Nephron (organoid): ENCODE results near the gene PSENEN.
"Not testable (repeated sequence)": the region's sequence is repeated elsewhere in the genome, so short reads cannot be mapped to it uniquely, and the experiment has no call there.

Experiments
- H3K27ac Mint-ChIP-seq, 3 experiments: 2 replicates each; pipeline ENCODE4 v1.8.0; 2020; ENCODE audit warnings: mixed read lengths in 3 of 3, mild to moderate bottlenecking in 2 of 3, moderate library complexity in 1 of 3
- H3K27me3 Mint-ChIP-seq: 2 replicates; pipeline ENCODE4 v1.8.0; 2021; ENCODE audit warnings: low read depth, mild to moderate bottlenecking, moderate library complexity, mixed read lengths
- H3K36me3 Mint-ChIP-seq: 2 replicates; pipeline ENCODE4 v1.8.0; 2020; ENCODE audit warnings: low read depth, mixed read lengths
- H3K4me1 Mint-ChIP-seq: 2 replicates; pipeline ENCODE4 v1.8.0; 2020; ENCODE audit warnings: mixed read lengths
- H3K4me3 Mint-ChIP-seq, 3 experiments: 2 replicates each; pipeline ENCODE4 v1.8.0; 2020; ENCODE audit warnings: mild to moderate bottlenecking in 3 of 3, mixed read lengths in 3 of 3, moderate library complexity in 2 of 3
- H3K9me3 Mint-ChIP-seq: 2 replicates; pipeline ENCODE4 v1.8.0; 2020; ENCODE audit warnings: mixed read lengths
- TF ChIP-seq, protein P1 (sequence below), 3 experiments: fragments of 200-600 bp; sonication (generic); IDR thresholded peaks; one replicate each; pipeline ENCODE4 v1.5.0; 2021; ENCODE audit warnings: antibody characterized with exemption in 3 of 3; ENCODE audit not compliant: unreplicated experiment in 3 of 3

PSENEN gene

DNA sequence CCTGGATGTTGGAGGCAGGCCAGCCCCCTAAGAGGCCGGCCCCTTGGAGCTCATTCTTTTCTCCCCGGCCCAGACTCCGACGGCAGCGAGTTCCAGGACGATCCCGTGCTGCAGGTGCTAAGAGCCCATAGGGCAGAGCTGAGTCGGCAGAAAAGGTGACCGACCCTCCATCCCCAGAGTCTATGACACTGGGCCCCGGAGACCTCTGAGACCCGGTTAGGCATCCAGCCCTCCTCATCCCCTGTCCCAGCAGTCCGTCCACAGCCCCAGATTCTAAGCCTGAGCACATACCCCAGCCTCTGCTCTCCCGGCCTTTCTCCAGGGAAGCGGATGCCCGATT lies 22.6 kb downstream of the PSENEN start:
- TF ChIP-seq, protein P1, sequence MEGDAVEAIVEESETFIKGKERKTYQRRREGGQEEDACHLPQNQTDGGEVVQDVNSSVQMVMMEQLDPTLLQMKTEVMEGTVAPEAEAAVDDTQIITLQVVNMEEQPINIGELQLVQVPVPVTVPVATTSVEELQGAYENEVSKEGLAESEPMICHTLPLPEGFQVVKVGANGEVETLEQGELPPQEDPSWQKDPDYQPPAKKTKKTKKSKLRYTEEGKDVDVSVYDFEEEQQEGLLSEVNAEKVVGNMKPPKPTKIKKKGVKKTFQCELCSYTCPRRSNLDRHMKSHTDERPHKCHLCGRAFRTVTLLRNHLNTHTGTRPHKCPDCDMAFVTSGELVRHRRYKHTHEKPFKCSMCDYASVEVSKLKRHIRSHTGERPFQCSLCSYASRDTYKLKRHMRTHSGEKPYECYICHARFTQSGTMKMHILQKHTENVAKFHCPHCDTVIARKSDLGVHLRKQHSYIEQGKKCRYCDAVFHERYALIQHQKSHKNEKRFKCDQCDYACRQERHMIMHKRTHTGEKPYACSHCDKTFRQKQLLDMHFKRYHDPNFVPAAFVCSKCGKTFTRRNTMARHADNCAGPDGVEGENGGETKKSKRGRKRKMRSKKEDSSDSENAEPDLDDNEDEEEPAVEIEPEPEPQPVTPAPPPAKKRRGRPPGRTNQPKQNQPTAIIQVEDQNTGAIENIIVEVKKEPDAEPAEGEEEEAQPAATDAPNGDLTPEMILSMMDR (IDR thresholded peaks at IDR 0.05; ENCODE audit: unreplicated experiment in 3 of 3), result no peak
- no peak overlapping the region for H3K4me3 Mint-ChIP-seq
- peaks cover 5% of the 10 kb centered on the region for H3K4me1 Mint-ChIP-seq
- peaks cover 13% of the 10 kb centered on the region for H3K36me3 Mint-ChIP-seq
- H3K9me3 Mint-ChIP-seq, result no peaks in the 10 kb centered on the region
- H3K27me3 Mint-ChIP-seq, result peaks cover 4% of the 10 kb centered on the region
- peak overlapping the region in 1 of 3 experiments; percentile 49 for H3K27ac Mint-ChIP-seq

DNA sequence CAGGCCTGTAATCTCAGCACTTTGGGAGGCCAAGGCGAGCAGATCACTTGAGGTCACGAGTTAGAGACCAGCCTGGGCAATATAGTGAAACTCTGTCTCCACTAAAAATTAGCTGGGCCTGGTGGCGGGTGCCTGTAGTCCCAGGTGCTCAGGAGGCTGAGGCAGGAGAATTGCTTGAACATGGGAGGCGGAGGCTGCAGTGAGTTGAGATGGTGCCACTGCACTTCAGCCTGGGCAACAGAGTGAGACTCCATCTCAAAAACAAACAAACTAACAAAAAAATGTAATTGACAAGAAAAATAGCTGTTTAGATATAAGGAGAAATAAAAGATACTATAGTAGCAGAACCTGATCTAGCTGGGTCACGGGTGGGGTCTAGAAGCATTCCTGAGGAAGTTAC lies 26.9 kb downstream of the PSENEN start:
- H3K27ac Mint-ChIP-seq, H3K9me3 Mint-ChIP-seq, H3K36me3 Mint-ChIP-seq, H3K4me3 Mint-ChIP-seq, H3K27me3 Mint-ChIP-seq: not testable (repeated sequence)
- peaks cover 25% of the 10 kb centered on the region for H3K4me1 Mint-ChIP-seq

DNA sequence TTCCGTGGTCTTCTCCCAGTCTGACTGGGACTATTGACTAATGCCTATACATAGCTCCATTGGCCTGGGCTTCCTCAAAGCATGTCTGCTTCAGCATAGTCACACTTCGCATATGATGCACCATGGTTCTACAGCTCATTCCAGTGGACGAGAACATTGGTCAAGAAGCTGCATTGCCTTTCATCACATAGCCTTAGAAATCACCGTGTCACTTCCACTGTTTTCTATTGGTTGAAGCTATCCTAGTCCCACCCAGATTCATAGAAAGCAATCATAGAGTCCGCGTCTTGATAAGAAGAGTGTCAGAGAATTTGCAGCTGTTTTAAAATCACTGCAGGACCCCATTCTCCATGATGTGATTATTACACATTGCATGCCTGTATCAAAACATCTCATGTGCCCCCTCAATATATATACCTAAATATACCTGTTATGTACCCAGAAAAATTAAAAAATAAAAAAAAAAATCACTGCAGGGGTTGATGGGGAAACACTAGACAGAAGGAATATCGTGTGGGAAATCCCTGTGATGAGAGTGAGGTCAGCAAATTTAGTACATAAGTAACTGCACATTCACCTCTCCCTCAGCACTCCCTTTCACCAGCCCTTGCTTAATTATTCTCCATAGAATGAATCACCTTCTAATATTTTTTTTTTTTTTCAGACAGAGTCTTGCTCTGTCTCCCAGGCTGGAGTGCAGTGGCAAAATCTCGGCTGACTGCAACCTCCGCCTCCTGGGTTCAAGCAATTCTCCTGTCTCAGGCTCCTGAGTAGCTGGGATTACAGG lies 27.8 kb downstream of the PSENEN start:
- Mint-ChIP-seq H3K27me3 (peaks cover 4% of the 10 kb centered on the region), H3K27ac (no peak overlapping the region), H3K4me3 (peak overlapping the region in 1 of 3 experiments; percentile 52), H3K36me3 (peaks cover 8% of the 10 kb centered on the region), H3K9me3 (no peaks in the 10 kb centered on the region), H3K4me1 (peaks cover 32% of the 10 kb centered on the region)
- TF ChIP-seq, protein P1 (IDR thresholded peaks at IDR 0.05; ENCODE audit: unreplicated experiment in 3 of 3), result no peak

DNA sequence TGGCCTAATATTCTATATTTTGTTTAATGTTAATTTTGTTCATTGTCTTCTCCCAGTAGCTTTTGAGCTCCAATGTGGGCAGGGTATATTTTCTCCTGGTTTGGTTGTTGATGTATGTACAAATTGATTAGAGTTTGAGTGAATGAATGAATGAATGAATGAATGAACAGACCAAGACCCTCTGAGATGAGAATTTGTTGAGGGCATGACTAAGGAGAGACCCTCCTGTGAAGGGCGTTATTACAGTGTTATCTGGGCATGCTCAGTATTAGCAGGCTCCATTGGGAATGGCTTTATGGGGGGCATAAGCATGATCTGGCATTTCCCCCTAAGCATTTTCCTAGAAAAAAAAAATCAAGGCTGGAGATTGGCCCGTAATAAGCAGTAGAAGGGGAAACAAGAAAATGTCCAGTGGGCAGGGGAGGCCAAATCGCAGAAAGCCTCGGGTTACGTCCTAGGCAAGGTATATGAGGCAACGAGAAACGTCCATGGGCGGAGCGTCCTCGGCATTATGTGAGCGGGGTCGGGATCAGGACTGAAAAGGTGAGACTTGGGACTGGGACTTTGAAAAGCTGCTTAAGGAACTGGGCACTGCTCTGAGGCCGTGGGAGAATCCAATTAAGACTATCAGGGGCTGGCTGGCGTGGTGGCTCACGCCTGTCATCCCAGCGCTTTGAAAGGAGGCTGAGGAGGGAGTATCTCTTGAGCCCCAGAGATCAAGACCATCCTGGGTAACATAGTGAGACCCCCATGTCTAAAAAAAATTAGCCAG lies 29.0 kb downstream of the PSENEN start:
- H3K4me3 Mint-ChIP-seq, result peak overlapping the region; percentile 89 to 94 (median 92)
- peaks cover 27% of the 10 kb centered on the region for H3K4me1 Mint-ChIP-seq
- H3K27ac Mint-ChIP-seq, result no peak overlapping the region
- peaks cover 8% of the 10 kb centered on the region for H3K36me3 Mint-ChIP-seq
- TF ChIP-seq, protein P1 (IDR thresholded peaks at IDR 0.05; ENCODE audit: unreplicated experiment in 3 of 3), result no peak
- H3K27me3 Mint-ChIP-seq, result no peaks in the 10 kb centered on the region
- H3K9me3 Mint-ChIP-seq, result no peaks in the 10 kb centered on the region

DNA sequence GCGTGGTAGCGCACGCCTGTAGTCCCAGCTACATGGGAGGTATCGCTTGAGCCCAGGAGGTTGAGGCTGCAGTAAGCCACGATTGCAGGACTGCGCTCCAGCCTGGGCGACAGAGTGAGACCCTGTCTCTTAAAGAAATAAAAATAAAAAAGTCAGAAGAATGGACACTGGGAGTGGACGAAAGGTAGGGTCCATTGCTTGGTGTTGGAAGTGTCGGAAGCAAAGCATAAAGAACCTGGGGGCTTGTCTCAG lies 29.5 kb downstream of the PSENEN start:
- peaks cover 12% of the 10 kb centered on the region for H3K36me3 Mint-ChIP-seq
- TF ChIP-seq, protein P1 (IDR thresholded peaks at IDR 0.05; ENCODE audit: unreplicated experiment in 3 of 3), result no peak
- peaks cover 27% of the 10 kb centered on the region for H3K4me1 Mint-ChIP-seq
- H3K9me3 Mint-ChIP-seq, result no peaks in the 10 kb centered on the region
- no peaks in the 10 kb centered on the region for H3K27me3 Mint-ChIP-seq
- no peak overlapping the region for H3K27ac Mint-ChIP-seq
- peak overlapping the region; percentile 89 to 94 (median 92) for H3K4me3 Mint-ChIP-seq

DNA sequence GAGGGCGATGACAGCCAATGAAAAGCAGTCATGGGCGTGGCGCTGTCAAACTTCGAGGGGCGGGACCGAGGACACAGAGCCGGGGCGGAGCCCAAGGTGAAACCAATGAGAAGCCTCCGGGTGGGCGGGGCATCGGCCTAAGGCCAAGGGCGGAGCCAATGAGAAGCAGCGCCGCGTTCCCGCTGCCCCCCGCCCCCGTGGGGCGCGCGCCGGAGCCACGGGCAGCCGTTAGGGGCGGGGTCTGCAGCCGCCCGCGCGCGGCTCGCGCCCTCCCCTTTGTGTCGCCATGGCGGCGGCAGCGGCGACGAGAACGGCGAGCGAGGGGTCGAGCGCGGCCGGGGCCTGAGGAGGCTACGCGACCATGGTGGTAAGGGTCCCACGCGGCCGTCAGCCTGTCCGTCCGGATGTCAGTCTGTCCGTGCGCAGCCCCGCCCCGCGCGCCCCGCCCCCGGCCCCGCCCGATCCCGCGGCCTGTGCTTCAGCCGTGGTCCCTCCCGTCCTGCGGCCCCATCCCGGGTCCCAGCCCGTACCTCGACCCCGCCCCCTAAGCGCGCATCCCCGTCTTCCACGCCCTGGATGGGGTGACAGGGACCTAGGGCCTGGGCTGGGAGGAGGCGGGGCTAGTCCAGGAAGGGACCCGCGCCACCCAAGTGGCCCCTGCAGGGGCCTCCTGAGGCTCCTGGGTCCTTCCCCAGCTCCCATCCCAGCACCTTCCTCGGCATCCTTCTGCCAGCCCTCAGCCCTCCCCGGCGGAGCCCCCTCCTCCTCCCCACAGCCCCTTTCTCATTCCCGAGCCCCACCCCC lies 30.0 kb downstream of the PSENEN start, which contains the start of gene ARHGAP33:
ARHGAP33 (plus strand) TSS at position 267 of the 804 bp plus-strand sequence; CDS start at position 362, 95 bp downstream.
- H3K4me1 Mint-ChIP-seq, result peaks cover 27% of the 10 kb centered on the region
- H3K27me3 Mint-ChIP-seq, result no peaks in the 10 kb centered on the region
- H3K27ac Mint-ChIP-seq, result peak within 1 kb of the TSS; percentile 43 to 62 (median 48)
- peak within 1 kb of the TSS; percentile 89 to 94 (median 92) for H3K4me3 Mint-ChIP-seq
- H3K36me3 Mint-ChIP-seq, result peaks cover 12% of the 10 kb centered on the region
- no peaks in the 10 kb centered on the region for H3K9me3 Mint-ChIP-seq
- TF ChIP-seq, protein P1 (IDR thresholded peaks at IDR 0.05; ENCODE audit: unreplicated experiment in 3 of 3), result no peak
